Activated CD8-positive, alpha-beta memory T cell treated with anti-CD3 and anti-CD28 coated beads for 24 hours (primary cell): ENCODE data around the gene METRNL.
"Not testable (repeated sequence)": the region's sequence is repeated elsewhere in the genome, so short reads cannot be mapped to it uniquely, and the experiment has no call there.

Experiments
- DNase-seq: peaks from one replicate; pipeline ENCODE4 v3.0.0-alpha.2; 2020

METRNL gene

GRCh38 chr17:83053021-83053681, 26.3 kb upstream of the METRNL start:
- no peak for DNase-seq

DNA sequence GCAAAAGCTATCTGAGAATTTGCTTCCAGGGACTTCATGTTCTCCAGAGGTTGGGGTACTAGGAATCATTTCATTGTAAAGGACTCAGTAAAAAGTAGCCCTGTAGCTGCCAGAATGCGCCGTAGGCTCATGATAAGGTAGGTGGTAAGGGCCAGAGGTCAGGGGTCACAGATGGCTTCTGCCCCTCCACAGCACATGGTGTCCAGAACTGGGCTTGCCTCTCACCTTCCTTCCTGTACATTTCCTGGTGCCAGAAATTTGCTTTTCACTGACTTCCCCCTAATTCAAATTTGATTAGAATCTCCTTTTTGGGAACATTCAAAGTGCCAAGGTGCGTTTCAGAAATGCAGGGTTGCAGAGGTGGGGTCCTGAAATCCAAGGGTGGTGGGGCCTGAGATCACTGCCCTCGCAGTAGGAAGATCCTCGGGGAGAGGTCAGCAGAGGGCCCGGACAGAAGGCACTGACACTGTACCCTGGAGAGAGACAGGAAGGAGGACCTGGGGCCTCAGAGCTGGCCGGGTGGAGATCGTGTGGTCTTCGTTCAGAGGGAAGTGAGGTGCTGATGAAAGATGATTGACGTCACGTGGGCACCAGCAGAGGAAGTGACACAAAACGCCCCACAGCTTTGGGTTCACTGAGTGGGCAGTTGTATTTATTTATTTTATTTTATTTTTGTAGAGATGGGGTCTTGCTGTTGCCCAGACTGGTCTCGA, 25.5 kb upstream of the METRNL start:
- no peak for DNase-seq

DNA sequence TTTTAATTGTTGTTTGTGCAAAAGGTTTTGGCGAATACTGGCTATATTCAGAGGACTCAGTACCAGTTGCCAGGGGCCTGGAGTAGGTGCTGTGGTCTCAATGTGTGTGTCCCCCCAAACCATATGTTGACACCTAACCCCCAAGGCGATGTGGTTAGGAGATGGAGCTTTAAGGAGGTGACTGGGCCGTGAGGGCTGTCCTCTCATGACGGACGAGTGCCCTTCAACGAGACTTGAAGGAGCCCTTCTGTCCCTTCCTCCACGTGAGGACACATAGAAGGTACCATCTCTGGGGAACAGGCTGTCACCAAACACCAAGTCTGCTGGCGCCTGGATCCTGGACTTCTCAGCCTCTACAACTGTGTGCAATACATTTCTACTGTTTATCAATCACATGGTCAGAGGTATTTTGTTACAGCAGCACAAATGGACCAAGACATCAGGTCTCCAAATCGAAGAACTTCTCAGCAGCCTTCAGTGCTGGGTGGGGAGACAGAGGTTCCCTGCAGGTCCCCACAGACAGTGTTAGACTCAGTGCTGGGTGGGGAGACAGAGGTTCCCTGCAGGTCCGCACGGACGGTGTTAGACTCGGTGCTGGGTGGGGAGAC, 24.8 kb upstream of the METRNL start:
- no peak for DNase-seq

DNA sequence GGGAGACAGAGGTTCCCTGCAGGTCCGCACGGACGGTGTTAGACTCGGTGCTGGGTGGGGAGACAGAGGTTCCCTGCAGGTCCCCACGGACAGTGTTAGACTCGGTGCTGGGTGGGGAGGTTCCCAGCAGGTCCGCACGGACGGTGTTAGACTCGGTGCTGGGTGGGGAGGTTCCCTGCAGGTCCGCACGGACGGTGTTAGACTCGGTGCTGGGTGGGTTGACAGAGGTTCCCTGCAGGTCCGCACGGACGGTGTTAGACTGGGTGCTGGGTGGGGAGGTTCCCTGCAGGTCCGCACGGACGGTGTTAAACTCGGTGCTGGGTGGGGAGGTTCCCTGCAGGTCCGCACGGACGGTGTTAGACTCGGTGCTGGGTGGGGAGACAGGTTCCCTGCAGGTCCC, 24.2 kb upstream of the METRNL start:
- DNase-seq, result not testable (repeated sequence)

GRCh38 chr17:83055911-83056582, 23.4 kb upstream of the METRNL start:
- no peak for DNase-seq

DNA sequence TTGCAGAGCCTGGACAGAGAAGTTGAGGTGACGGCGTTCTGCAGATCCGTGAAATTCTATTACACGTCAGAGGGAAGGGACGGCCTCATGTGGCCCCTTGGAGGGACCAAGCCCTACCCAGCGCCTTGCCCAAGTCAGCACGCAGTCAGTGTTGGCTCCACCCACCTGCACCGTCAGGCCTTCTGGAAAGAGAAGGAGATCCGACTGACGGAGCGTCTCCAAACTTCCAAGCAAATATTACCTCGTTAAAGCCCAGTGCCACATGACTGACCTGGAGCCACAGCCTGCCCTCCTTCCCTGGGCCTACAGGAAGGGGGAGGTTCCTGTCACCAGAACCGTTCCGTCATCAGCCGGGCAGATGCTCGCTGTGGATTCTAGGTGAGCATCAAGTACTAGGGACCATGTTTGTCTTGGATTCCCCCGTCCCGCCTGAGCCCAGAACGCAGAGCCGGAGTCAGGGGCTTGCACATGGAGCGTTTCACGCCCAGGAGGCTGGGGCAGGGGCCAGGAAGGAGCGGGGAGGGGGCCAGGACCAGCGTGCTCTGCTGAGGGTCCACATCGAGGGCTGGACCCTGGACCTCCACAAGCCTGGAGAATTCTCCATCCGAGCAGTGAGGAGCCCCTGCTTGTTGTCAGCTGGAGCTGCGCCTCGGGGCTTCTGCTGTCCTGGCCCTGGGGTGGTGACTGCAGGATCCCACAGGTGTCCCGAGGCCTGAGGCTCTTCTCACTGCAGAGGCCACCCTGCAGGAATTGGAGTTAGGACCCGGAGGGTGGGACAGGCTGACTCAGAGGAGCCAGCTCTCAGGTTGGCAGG, 22.6 kb upstream of the METRNL start:
- peak; percentile 48 for DNase-seq

DNA sequence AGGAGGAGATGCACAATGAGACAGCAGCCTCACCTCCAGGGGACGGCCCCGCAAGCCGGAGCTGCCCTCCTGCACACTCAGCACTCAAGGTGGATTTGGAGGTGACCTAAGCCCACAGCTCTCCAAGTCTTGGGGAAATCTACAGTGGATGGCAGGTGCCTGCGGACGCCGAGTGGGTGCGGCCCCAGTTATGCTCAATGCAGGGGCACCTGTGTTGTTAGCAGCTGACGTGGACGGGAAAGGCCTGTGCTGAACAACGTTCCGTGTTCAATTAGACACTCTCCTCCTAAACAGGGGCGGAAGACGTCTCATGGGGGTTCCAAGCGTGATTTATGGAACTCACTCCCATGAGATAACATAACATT, 22.0 kb upstream of the METRNL start:
- peak; percentile 37 for DNase-seq

GRCh38 chr17:83057793-83058265, 21.6 kb upstream of the METRNL start:
- peak; percentile 46 for DNase-seq

- DNase-seq, result peak; percentile 40
Measured at GRCh38 chr17:83058266-83058798, 21.1 kb upstream of the METRNL start.

DNA sequence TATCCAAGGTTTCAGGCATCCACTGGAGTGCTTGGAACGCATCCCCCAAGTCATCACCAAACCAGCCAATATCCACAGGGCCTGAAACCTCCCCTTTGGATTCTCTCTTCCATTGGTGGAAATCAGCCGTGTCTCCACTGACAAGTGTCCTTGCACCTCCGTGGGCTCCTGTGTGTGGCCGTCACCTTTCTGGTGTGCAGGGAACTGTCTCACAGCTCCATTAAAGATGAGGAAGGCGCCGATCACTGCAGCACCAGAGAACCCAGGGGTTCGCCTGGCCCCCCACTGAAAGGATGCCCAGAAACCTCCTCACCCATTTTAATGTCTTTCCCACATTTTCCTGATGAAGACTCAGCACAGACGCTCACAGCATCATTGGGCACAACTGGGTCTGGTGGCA, 17.8 kb upstream of the METRNL start:
- DNase-seq, result peak; percentile 19

DNA sequence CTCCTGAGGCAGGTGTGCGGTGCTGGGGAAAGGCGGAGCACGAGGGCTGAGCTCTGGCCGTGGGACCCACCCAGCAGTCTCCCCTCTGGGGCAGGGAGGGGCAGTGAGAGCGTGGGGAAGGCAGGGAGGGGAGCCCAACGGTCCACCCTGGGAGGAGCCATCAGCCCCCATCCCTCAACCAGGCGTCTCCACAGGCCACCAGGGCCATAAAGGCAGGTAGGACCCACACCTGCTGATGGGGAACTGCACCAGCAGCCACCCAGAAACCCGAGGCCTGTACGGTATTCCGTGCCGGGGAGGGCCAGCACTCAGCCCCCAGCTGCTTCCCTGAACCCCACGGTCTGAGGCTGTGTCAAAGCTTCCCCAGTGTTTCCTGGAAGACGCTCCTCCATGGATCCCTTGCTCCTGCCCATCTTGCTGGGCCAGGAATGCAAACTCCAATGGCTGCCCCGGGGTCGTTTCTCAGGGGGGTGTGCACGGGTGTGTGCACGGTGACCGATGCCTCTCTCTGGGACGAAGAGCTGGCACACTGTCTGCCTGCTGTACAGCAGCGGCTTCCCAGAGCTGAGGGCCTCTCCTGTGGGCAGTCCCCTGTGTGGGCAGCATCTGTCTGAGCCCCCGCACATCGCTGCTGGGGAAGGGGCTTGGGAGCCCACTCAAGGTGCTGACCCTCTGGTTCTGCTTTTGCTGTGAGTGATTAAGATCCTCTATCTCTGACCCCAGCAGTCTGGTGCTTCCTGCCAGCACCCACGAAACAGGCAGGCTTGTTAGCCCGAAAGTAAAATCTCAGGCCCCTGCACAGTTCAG, 17.2 kb upstream of the METRNL start:
- peak; percentile 50 for DNase-seq

DNA sequence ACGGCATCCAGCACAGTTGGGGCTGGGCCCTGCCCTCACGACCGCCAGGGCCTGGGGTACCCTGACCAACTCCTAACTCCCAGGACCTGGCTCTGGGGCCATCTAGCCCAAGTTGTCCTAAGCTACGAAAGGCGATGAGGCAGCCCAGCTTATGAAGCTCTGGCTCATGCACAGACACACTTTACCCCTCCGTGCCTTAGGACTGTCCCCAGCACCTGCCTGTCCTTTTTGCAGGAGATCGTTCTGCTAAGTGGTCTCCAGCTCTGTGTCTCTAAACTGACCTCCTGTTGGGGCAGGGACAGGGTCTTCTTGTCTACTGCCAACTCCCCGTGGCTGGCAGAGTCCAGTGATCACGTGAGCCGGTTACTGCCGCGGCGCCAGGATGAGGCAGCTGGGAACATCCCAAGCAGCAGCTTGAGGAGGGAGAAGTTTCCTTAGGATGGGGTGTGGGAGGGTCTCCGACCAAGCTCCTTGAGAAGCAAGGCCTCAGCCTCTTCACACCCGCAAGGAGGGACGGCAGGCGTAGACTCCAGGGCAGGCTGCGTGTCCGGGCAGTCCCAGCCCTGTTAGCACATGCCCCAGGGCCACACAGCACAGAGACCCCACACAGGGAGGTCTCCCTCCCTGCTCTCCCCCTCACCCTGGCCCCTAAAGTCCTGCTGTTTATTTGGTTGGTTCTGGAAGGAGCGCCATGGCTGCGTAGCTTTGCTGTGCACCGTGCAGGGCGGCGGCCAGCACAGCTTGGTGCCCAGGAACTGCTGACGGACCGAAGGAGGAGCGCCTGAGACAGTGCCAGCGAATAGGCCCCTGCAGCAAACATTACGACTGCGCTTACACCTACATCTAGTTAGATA, 16.4 kb upstream of the METRNL start:
- DNase-seq, result peak; percentile 49

GRCh38 chr17:83064021-83064731, 15.2 kb upstream of the METRNL start:
- peak; percentile 38 for DNase-seq

DNA sequence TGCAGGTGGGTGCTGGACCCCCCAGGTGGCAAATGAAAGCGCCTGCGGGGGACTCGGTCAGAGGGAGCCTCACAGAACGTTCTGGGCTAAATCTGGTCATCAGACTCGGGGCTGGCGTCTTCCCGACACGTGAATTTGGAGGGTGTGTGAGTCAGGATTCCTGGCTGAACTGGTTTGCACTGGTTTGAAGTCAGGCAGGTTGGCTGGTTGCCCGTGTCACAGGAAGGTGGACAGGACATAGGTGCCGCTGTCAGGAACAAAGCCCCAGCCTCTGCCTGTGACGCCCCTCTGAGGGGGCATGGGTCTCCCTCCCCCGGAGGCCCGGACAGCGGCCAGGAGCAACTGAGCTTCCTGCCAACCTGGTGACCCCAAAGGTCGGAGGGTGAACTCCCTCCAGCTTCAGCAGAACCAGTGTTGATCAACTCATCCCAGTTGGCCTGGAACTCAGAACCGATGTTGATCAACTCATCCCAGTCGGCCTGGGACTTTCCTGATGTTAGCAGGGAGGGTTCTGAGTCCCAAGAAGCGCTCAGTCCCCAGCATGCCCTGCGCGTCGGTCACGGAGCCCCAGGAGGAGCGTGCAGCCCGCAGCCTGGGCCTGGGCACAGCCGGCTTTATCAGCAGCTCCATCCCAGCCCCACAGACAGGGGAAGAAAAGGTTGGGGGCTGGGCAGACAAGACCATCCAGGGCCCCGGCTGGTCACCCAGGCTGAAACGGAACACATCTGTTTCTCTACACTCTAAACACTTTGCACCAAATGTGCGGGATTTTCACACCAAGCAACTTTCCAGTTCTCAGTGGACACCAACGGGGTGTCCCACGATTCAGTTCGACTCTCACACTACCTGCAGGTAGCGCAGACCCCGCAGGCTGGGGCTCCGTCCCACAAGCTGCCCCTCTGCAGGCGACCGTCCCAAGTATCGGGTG, 14.4 kb upstream of the METRNL start:
- peak; percentile 52 for DNase-seq

DNA sequence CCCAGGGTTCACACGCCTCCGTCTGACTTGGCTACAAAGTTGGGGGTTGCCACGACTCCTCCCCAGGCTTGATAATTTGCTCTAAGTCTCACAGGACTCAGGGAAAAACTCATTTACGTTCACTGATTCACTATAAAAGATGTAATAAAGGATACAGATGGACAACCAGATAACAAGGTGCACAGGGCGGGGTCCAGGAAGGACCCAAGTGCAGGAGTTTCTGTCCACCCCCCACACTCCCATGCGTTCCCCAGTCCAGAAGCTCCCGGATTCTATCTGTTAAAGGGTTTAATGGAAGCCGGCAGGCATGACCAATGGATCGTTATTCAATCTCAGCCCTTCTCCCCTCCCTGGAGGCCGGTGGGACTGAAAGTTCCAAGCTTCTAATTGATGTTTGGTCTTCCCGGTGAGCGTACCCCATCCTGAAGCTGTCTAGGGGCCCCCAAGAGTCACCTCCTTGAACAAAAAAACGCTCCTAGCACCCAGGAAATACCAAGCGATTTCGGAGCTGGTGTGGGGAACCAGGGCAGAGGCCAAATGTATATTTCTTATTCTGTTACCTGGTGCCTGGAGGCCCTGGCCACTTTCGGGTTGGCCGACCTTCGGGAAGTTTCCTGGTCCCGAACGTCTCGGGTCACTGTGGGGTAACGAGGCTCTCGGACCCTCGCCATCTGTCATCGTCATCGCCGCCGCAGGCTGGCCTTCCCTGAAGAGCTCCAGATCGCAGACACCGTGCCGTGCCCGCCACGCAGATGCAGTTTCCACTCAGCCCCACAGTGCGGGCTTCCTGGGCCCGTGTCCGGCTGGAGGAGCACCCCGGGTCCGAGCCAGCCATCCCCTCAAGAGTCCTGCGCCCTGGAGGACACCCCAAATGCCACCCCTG, 13.5 kb upstream of the METRNL start:
- no peak for DNase-seq

GRCh38 chr17:83066543-83066890, 12.9 kb upstream of the METRNL start:
- DNase-seq, result not testable (repeated sequence)

- DNase-seq, result no peak
Measured at GRCh38 chr17:83067071-83067717, 12.2 kb upstream of the METRNL start.
